Keratinocyte (primary cell): ENCODE data around the gene KCNAB2. TPM values are rescaled to one million over a fixed set of nuclear protein-coding genes. Genes with fewer than 3 reads are reported as not detected.

Source experiments
- DNase-seq: peaks from one replicate; pipeline ENCODE4 v3.0.0-alpha.2; 2011; ENCODE audit warnings: low read depth, missing footprints, low spot score
- FAIRE-seq: peaks from 2 replicates; lab custom pipeline; 2011; peaks lifted over from hg19 to GRCh38; lab: Jason Lieb, UNC
- H2AFZ ChIP-seq: 2 replicates; pipeline ENCODE4 v1.6.0; 2012; ENCODE audit warnings: low read length, control low read depth, inconsistent platforms; ENCODE audit not compliant: control insufficient read depth
- H3K27ac ChIP-seq: 2 replicates; pipeline ENCODE4 v1.5.1; 2011; ENCODE audit warnings: low read length; ENCODE audit not compliant: control insufficient read depth, insufficient read depth
- H3K27me3 ChIP-seq: 3 replicates; pipeline ENCODE4 v1.6.0; 2011; ENCODE audit warnings: low read length; ENCODE audit not compliant: control insufficient read depth, insufficient read depth; ENCODE audit errors: extremely low read depth
- H3K36me3 ChIP-seq, 2 experiments: 2 replicates in 1 of 2; 3 replicates in 1 of 2; pipeline ENCODE4 v1.5.1; 2011; ENCODE audit warnings: low read length in 2 of 2, mild to moderate bottlenecking in 1 of 2; ENCODE audit not compliant: control insufficient read depth in 2 of 2, insufficient read depth in 2 of 2; ENCODE audit errors: extremely low read depth in 1 of 2
- H3K4me1 ChIP-seq: 3 replicates; pipeline ENCODE4 v1.5.1; 2011; ENCODE audit warnings: low read length; ENCODE audit not compliant: control insufficient read depth, insufficient read depth; ENCODE audit errors: extremely low read depth
- H3K4me2 ChIP-seq: 3 replicates; pipeline ENCODE4 v1.6.0; 2011; ENCODE audit warnings: low read depth, low read length; ENCODE audit not compliant: control insufficient read depth, insufficient read depth; ENCODE audit errors: extremely low read depth
- H3K4me3 ChIP-seq, 3 experiments: fragments of 200-600 bp in 1 of 3; sonication (generic) in 1 of 3; 2 replicates in 2 of 3; 3 replicates in 1 of 3; pipeline ENCODE4 v1.5.1; 2011 to 2016; ENCODE audit warnings: low read length in 3 of 3, mild to moderate bottlenecking in 3 of 3, control low read depth in 2 of 3, inconsistent platforms in 1 of 3, low read depth in 1 of 3, mixed read lengths in 1 of 3, mixed run types in 1 of 3, moderate library complexity in 1 of 3; ENCODE audit not compliant: control insufficient read depth in 2 of 3, insufficient read depth in 2 of 3; ENCODE audit errors: extremely low read depth in 1 of 3
- H3K79me2 ChIP-seq: 2 replicates; pipeline ENCODE4 v1.6.0; 2012; ENCODE audit warnings: low read length; ENCODE audit not compliant: control insufficient read depth, insufficient read depth
- H3K9ac ChIP-seq: 3 replicates; pipeline ENCODE4 v1.6.0; 2011; ENCODE audit warnings: low read length; ENCODE audit not compliant: control insufficient read depth, insufficient read depth; ENCODE audit errors: extremely low read depth
- H3K9me1 ChIP-seq: 3 replicates; pipeline ENCODE4 v1.6.0; 2011; ENCODE audit warnings: low read length; ENCODE audit not compliant: control insufficient read depth, insufficient read depth; ENCODE audit errors: extremely low read depth
- H3K9me3 ChIP-seq: 2 replicates; pipeline ENCODE4 v1.5.1; 2012; ENCODE audit warnings: low read depth, low read length; ENCODE audit not compliant: control insufficient read depth
- H4K20me1 ChIP-seq: 3 replicates; pipeline ENCODE4 v1.6.0; 2011; ENCODE audit warnings: low read length; ENCODE audit not compliant: control insufficient read depth, insufficient read depth; ENCODE audit errors: extremely low read depth
- EZH2 ChIP-seq: IDR thresholded peaks from one replicate; pipeline ENCODE4 v1.6.1; 2012; ENCODE audit warnings: inconsistent platforms, mild to moderate bottlenecking, low read length, moderate library complexity
- dilution Hi-C: fragments of 300-500 bp; cut with MboI; formaldehyde crosslinking; loops from one replicate; pipeline ENCODE4 v1.7.0; 2020; ENCODE audit warnings: low sequenced_read_pairs; ENCODE audit not compliant: extremely low pct_ligation_motif_present
- polyA plus RNA-seq, 5 experiments: library from polyadenylated mRNA; depleted of rRNA in 3 of 5; stranded (reverse) in 3 of 5; stranded (forward) in 1 of 5; unstranded in 1 of 5; fragments of >200 nt; gene quantifications; 1 replicate in 1 of 5; 2 replicates in 3 of 5; 3 replicates in 1 of 5; pipeline versions ENCODE4 v1.2.1 to v1.2.3, GENCODE V29; 2011 to 2012; ENCODE audit warnings: missing spikeins in 2 of 5, low read depth in 1 of 5, low replicate concordance in 1 of 5
- TF ChIP-seq, protein P1 (sequence below), 3 experiments: IDR thresholded peaks in 1 of 3; conservative IDR thresholded peaks in 1 of 3; optimal IDR thresholded peaks in 1 of 3; 2 replicates in 2 of 3; 3 replicates in 1 of 3; pipeline versions ENCODE3 to v1.5.1; 2011; ENCODE audit warnings: low read length in 3 of 3, mild to moderate bottlenecking in 3 of 3, moderate library complexity in 2 of 3, control low read depth in 1 of 3, inconsistent platforms in 1 of 3; ENCODE audit not compliant: insufficient read depth in 2 of 3; ENCODE audit errors: extremely low read depth in 1 of 3

The KCNAB2 gene
- polyA plus RNA-seq, 1 donor (not counting 4 experiments of a cell fraction or from before 2014, with no cell fraction given): 1.8 TPM

DNA sequence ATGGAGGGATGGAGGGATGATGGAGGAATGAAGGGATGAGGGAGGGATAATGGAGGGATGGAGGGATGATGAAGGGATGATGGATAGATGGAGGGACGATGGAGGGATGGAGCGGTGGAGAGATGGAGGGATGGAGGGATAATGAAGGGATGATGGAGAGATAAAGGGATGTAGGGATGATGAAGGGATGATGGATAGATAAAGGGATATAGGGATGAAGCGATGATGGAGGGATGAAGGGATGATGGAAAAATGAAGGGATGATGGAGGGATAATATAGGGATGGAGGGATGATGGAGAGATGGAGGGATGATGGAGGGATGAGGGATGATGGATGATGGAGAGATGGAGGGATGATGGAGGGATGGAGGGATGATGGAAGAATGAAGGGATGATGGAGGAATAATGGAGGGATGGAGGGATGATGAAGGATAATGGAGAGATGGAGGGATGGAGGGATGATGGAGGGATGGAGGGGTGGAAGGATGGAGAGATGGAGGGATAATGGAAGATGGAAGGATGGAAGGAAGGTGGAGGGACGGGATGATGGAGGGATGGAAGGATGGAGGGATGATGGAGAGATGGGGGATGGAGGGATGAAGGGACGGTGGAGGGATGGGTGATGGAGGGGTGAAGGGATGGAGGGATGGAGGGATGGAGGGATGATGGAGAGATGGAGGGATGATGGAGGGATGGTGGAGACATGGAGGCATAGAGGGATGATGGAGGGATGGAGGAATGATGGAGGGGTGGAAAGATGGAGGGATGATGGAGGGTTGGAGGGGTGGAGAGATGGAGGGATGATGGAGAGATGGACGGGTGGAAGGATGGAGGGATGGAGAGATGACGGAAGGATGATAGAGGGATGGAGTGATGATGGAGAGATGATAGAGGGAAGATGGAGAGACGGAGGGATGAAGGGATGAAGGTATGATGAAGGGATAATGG lies 62.0 kb downstream of the KCNAB2 start:
- no peaks in the 10 kb centered on the region for H4K20me1 ChIP-seq
- no peak overlapping the region for H2AFZ ChIP-seq
- FAIRE-seq (no peak), DNase-seq (no peak)
- dilution Hi-C loops: no loop called here
- no peaks in the 10 kb centered on the region for H3K36me3 ChIP-seq
- H3K27ac ChIP-seq: no peak overlapping the region
- no peak overlapping the region for H3K4me3 ChIP-seq
- no peaks in the 10 kb centered on the region for H3K9me3 ChIP-seq
- peaks cover 25% of the 10 kb centered on the region for H3K27me3 ChIP-seq
- H3K4me2 ChIP-seq: no peak overlapping the region
- no peak overlapping the region for H3K9ac ChIP-seq
- H3K79me2 ChIP-seq: no peaks in the 10 kb centered on the region
- no peaks in the 10 kb centered on the region for H3K9me1 ChIP-seq
- H3K4me1 ChIP-seq: no peaks in the 10 kb centered on the region
- TF ChIP-seq, protein P1, sequence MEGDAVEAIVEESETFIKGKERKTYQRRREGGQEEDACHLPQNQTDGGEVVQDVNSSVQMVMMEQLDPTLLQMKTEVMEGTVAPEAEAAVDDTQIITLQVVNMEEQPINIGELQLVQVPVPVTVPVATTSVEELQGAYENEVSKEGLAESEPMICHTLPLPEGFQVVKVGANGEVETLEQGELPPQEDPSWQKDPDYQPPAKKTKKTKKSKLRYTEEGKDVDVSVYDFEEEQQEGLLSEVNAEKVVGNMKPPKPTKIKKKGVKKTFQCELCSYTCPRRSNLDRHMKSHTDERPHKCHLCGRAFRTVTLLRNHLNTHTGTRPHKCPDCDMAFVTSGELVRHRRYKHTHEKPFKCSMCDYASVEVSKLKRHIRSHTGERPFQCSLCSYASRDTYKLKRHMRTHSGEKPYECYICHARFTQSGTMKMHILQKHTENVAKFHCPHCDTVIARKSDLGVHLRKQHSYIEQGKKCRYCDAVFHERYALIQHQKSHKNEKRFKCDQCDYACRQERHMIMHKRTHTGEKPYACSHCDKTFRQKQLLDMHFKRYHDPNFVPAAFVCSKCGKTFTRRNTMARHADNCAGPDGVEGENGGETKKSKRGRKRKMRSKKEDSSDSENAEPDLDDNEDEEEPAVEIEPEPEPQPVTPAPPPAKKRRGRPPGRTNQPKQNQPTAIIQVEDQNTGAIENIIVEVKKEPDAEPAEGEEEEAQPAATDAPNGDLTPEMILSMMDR (optimal IDR thresholded peaks at IDR 0.05 in 1 of 3, IDR thresholded peaks at IDR 0.05 in 1 of 3, conservative IDR thresholded peaks at IDR 0.05 in 1 of 3; ENCODE audit: extremely low read depth in 1 of 3, insufficient read depth in 2 of 3, low read length in 3 of 3): no peak

DNA sequence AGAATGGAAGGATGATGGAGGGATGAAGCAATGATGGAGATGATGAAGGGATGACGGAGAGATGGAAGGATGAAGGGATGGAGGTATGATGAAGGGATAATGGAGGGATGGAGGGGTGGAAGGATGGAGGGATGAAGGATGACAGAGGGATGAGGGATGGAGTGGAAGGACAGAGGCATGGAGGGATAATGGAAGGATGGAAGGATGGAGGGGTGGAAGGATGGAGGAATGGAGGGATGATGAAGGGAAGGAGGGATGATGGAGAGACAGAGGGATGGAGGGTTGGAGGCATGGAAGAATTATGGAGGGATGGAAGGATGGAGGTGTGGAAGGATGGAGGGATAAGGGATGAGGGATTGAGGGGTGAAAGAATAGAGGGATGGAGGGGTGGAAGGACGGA lies 62.8 kb downstream of the KCNAB2 start:
- Histone ChIP-seq H3K9ac (no peak overlapping the region), H3K4me1 (no peaks in the 10 kb centered on the region), H3K4me3 (no peak overlapping the region), H3K27me3 (peaks cover 17% of the 10 kb centered on the region), H3K9me1 (no peaks in the 10 kb centered on the region), H3K27ac (no peak overlapping the region), H3K36me3 (no peaks in the 10 kb centered on the region), H3K79me2 (no peaks in the 10 kb centered on the region), H3K9me3 (no peaks in the 10 kb centered on the region), H2AFZ (no peak overlapping the region), H3K4me2 (no peak overlapping the region), H4K20me1 (no peaks in the 10 kb centered on the region)
- FAIRE-seq (no peak), DNase-seq (no peak)
- no peak for TF ChIP-seq EZH2
- TF ChIP-seq, protein P1 (optimal IDR thresholded peaks at IDR 0.05 in 1 of 3, IDR thresholded peaks at IDR 0.05 in 1 of 3, conservative IDR thresholded peaks at IDR 0.05 in 1 of 3; ENCODE audit: extremely low read depth in 1 of 3, insufficient read depth in 2 of 3, low read length in 3 of 3): no peak
- dilution Hi-C loops: no loop called here
